ENCODE data around the gene PPP6R2.

The PPP6R2 gene

GRCh38 chr22:50471197-50471847, 128.2 kb downstream of the PPP6R2 start:
- no peak for DNase-seq (ENCODE audit: low spot score)

- DNase-seq (ENCODE audit: low spot score): no peak
Observed at GRCh38 chr22:50471962-50472361, 128.8 kb downstream of the PPP6R2 start.

- peak; percentile 27 for DNase-seq (ENCODE audit: low spot score)
Observed at GRCh38 chr22:50473088-50473487, 130.0 kb downstream of the PPP6R2 start.

- peak; percentile 9 for DNase-seq (ENCODE audit: low spot score)
Observed at GRCh38 chr22:50473855-50474671, 130.9 kb downstream of the PPP6R2 start.

- DNase-seq (ENCODE audit: low spot score): peak; percentile 93
Observed at GRCh38 chr22:50474710-50475651, 131.9 kb downstream of the PPP6R2 start, which contains the start of gene SBF1. Gene SBF1 (minus strand): TSS chr22:50475035. CDS start chr22:50474840, 195 bp downstream.

GRCh38 chr22:50475652-50476002, 132.5 kb downstream of the PPP6R2 start:
- no peak for DNase-seq (ENCODE audit: low spot score)

GRCh38 chr22:50476868-50477267, 133.7 kb downstream of the PPP6R2 start:
- DNase-seq (ENCODE audit: low spot score): no peak

- no peak for DNase-seq (ENCODE audit: low spot score)
Observed at GRCh38 chr22:50477923-50478322, 134.8 kb downstream of the PPP6R2 start.

- DNase-seq (ENCODE audit: low spot score): no peak
Observed at GRCh38 chr22:50479721-50480120, 136.6 kb downstream of the PPP6R2 start.

- DNase-seq (ENCODE audit: low spot score): no peak
Observed at GRCh38 chr22:50481045-50481439, 137.9 kb downstream of the PPP6R2 start.

- DNase-seq (ENCODE audit: low spot score): no peak
Observed at GRCh38 chr22:50481440-50482106, 138.4 kb downstream of the PPP6R2 start, which contains the start of gene ADM2. Gene ADM2 (plus strand): TSS chr22:50481543. CDS start chr22:50481848, 305 bp downstream.

- DNase-seq (ENCODE audit: low spot score): no peak
Observed at GRCh38 chr22:50482107-50483074, 139.3 kb downstream of the PPP6R2 start.

GRCh38 chr22:50483106-50483505, 140.0 kb downstream of the PPP6R2 start:
- DNase-seq (ENCODE audit: low spot score): no peak

- no peak for DNase-seq (ENCODE audit: low spot score)
Observed at GRCh38 chr22:50483556-50483955, 140.4 kb downstream of the PPP6R2 start.

- DNase-seq (ENCODE audit: low spot score): no peak
Observed at GRCh38 chr22:50483977-50484853, 141.1 kb downstream of the PPP6R2 start.

GRCh38 chr22:50485221-50486131, 142.3 kb downstream of the PPP6R2 start:
- no peak for DNase-seq (ENCODE audit: low spot score)

GRCh38 chr22:50486561-50487289, 143.6 kb downstream of the PPP6R2 start, which contains the start of gene MIOX:
Gene MIOX (plus strand): TSS chr22:50486859. CDS start chr22:50486898, 39 bp downstream.
- no peak for DNase-seq (ENCODE audit: low spot score)
